Liver (tissue), 9 donors: ENCODE data around the gene AIMP1. TPM values are rescaled to one million over a fixed set of nuclear protein-coding genes. Genes with fewer than 3 reads are reported as not detected.

Experiments
- DNase-seq: peaks from one replicate; pipeline ENCODE4 v3.0.0-alpha.2; 2017; ENCODE audit warnings: low spot score
- H3K27ac ChIP-seq, 2 donors: one replicate each; pipeline ENCODE4 v1.7.0; 2013; ENCODE audit warnings: inconsistent platforms in 2 of 2, low read length in 2 of 2, control low read depth in 1 of 2, low read depth in 1 of 2, mild to moderate bottlenecking in 1 of 2
- H3K27me3 ChIP-seq, 4 donors: one replicate each; pipeline versions ENCODE4 v1.6.1 to v1.7.0; 2013; ENCODE audit warnings: low read length in 3 of 4, inconsistent platforms in 1 of 4, mild to moderate bottlenecking in 1 of 4, moderate library complexity in 1 of 4; ENCODE audit not compliant: control insufficient read depth in 4 of 4, insufficient read depth in 4 of 4
- H3K36me3 ChIP-seq, 4 donors: one replicate each; pipeline versions ENCODE4 v1.6.1 to v1.7.0; 2013; ENCODE audit warnings: low read length in 3 of 4, mild to moderate bottlenecking in 3 of 4, low read depth in 1 of 4, moderate library complexity in 1 of 4; ENCODE audit not compliant: control insufficient read depth in 4 of 4, insufficient read depth in 3 of 4
- H3K4me1 ChIP-seq, 4 donors: one replicate each; pipeline versions ENCODE4 v1.6.1 to v1.7.0; 2013; ENCODE audit warnings: low read length in 3 of 4, mild to moderate bottlenecking in 3 of 4, moderate library complexity in 1 of 4; ENCODE audit not compliant: control insufficient read depth in 4 of 4, insufficient read depth in 4 of 4
- H3K4me3 ChIP-seq, 3 donors: one replicate each; pipeline versions ENCODE4 v1.6.1 to v1.7.0; 2013; ENCODE audit warnings: low read length in 3 of 3, control low read depth in 1 of 3, low read depth in 1 of 3, mild to moderate bottlenecking in 1 of 3
- H3K9ac ChIP-seq, 2 donors: one replicate each; pipeline ENCODE4 v1.7.0; 2013; ENCODE audit warnings: low read length in 2 of 2, mild to moderate bottlenecking in 2 of 2, moderate library complexity in 2 of 2, control low read depth in 1 of 2, low read depth in 1 of 2
- H3K9me3 ChIP-seq, 4 donors: one replicate each; pipeline versions ENCODE4 v1.6.1 to v1.7.0; 2013; ENCODE audit warnings: low read length in 3 of 4; ENCODE audit not compliant: control insufficient read depth in 4 of 4
- ATF3 ChIP-seq: IDR thresholded peaks from 2 replicates; pipeline ENCODE4 v1.6.1; 2016; ENCODE audit warnings: antibody characterized with exemption
- CTCF ChIP-seq: fragments of 150-350 bp; IDR thresholded peaks from 2 replicates; pipeline ENCODE4 v1.5.1; 2017; ENCODE audit warnings: improper control_type of control experiment, low read depth, low read length; ENCODE audit not compliant: missing input control
- EGR1 ChIP-seq, 2 donors: IDR thresholded peaks; 2 replicates each; pipeline ENCODE4 v1.6.1; 2016 to 2018; ENCODE audit warnings: antibody characterized with exemption in 2 of 2, low read depth in 2 of 2
- FOXA1 ChIP-seq: IDR thresholded peaks from 2 replicates; pipeline ENCODE4 v1.6.1; 2016; ENCODE audit warnings: antibody characterized with exemption
- FOXA2 ChIP-seq: IDR thresholded peaks from 2 replicates; pipeline ENCODE4 v1.6.1; 2016; ENCODE audit warnings: antibody characterized with exemption
- GABPA ChIP-seq, 2 donors: IDR thresholded peaks in 1 of 2; conservative IDR thresholded peaks in 1 of 2; 2 replicates each; pipeline ENCODE4 v1.6.1; 2016; ENCODE audit warnings: antibody characterized with exemption in 2 of 2, mild to moderate bottlenecking in 1 of 2, moderate library complexity in 1 of 2
- HNF4A ChIP-seq, 2 donors: conservative IDR thresholded peaks; 2 replicates each; pipeline ENCODE4 v1.6.1; 2016; ENCODE audit warnings: antibody characterized with exemption in 2 of 2, mild to moderate bottlenecking in 2 of 2
- HNF4G ChIP-seq: IDR thresholded peaks from 2 replicates; pipeline ENCODE4 v1.6.1; 2016; ENCODE audit warnings: antibody characterized with exemption
- JUND ChIP-seq, 2 donors: IDR thresholded peaks; 2 replicates each; pipeline ENCODE4 v1.6.1; 2016; ENCODE audit warnings: antibody characterized with exemption in 2 of 2
- MAX ChIP-seq: IDR thresholded peaks from 2 replicates; pipeline ENCODE4 v1.6.1; 2016; ENCODE audit warnings: antibody characterized with exemption
- NR2F2 ChIP-seq: IDR thresholded peaks from 2 replicates; pipeline ENCODE4 v1.6.1; 2016; ENCODE audit warnings: antibody characterized with exemption
- RAD21 ChIP-seq, 2 donors: IDR thresholded peaks; 2 replicates each; pipeline ENCODE4 v1.6.1; 2016; ENCODE audit warnings: antibody characterized with exemption in 2 of 2, mild to moderate bottlenecking in 2 of 2
- REST ChIP-seq: IDR thresholded peaks from 2 replicates; pipeline ENCODE4 v1.6.1; 2016; ENCODE audit warnings: antibody characterized with exemption, mild to moderate bottlenecking
- RXRA ChIP-seq, 2 donors: IDR thresholded peaks; 2 replicates each; pipeline ENCODE4 v1.6.1; 2017 to 2018; ENCODE audit warnings: antibody characterized with exemption in 2 of 2, mild to moderate bottlenecking in 1 of 2
- SP1 ChIP-seq: IDR thresholded peaks from 2 replicates; pipeline ENCODE4 v1.6.1; 2018; ENCODE audit warnings: antibody characterized with exemption, mild to moderate bottlenecking
- TAF1 ChIP-seq: conservative IDR thresholded peaks from 2 replicates; pipeline ENCODE4 v1.6.1; 2016; ENCODE audit warnings: antibody characterized with exemption, mild to moderate bottlenecking
- YY1 ChIP-seq: IDR thresholded peaks from 2 replicates; pipeline ENCODE4 v1.6.1; 2016; ENCODE audit warnings: antibody characterized with exemption, mild to moderate bottlenecking
- ZBTB33 ChIP-seq: IDR thresholded peaks from 2 replicates; pipeline ENCODE4 v1.6.1; 2016; ENCODE audit warnings: antibody characterized with exemption
- WGBS: extraction: QIAGEN DNeasy Blood & Tissue Kit; methylation state at CpG from one replicate; pipeline ENCODE4 v1.1.7; 2013; 5-methylcytosine and 5-hydroxymethylcytosine counted together
- polyA plus RNA-seq, 2 donors: library from polyadenylated mRNA; stranded (reverse) in 1 of 2; unstranded in 1 of 2; fragments of 200-250 nt in 1 of 2; fragments of >200 nt in 1 of 2; fragmentation: Nextera tagmentation in 1 of 2; extraction: Ambion mirVana in 1 of 2; gene quantifications; one replicate each; pipeline versions ENCODE4 v1.2.1 to v1.2.3, GENCODE V29; 2013 to 2015
- total RNA-seq, 2 donors: library from RNA; depleted of rRNA; stranded (reverse); fragments of >200 nt; gene quantifications; one replicate each; pipeline ENCODE4 v1.2.3, GENCODE V29; 2014
- donor health status: healthy.
- donor health status: healthy.
- donor health status: healthy.
- donor health status: healthy.
- donor health status: healthy.

AIMP1 gene
- total and polyA plus RNA-seq, 4 donors, result 8.6 to 44.6 (median 10.5) TPM

- TF ChIP-seq HNF4A (conservative IDR thresholded peaks at IDR 0.05) (no peak), NR2F2 (no peak), JUND (IDR thresholded peaks at IDR 0.05) (no peak), TAF1 (no peak), MAX (no peak), CTCF (no peak), RAD21 (IDR thresholded peaks at IDR 0.05) (no peak), GABPA (IDR thresholded peaks at IDR 0.05 in 1 of 2, conservative IDR thresholded peaks at IDR 0.05 in 1 of 2) (no peak), FOXA1 (no peak)
- Histone ChIP-seq H3K4me1 (no peaks in the 10 kb centered on the region), H3K27me3 (no peaks in the 10 kb centered on the region), H3K9me3 (no peaks in the 10 kb centered on the region), H3K27ac (no peak overlapping the region), H3K9ac (no peak overlapping the region), H3K36me3 (peaks cover 0 to 16% (median 13%) of the 10 kb centered on the region in 4 donors), H3K4me3 (no peak overlapping the region)
- 92% methylated on average over 2 of the region's 2 CpGs for WGBS
- no peak for DNase-seq
Measured at GRCh38 chr4:106343865-106344646, 27.7 kb downstream of the AIMP1 start.

- no peaks in the 10 kb centered on the region for H3K4me1 ChIP-seq
- DNase-seq, result no peak
- peaks cover 0 to 14% (median 11%) of the 10 kb centered on the region in 4 donors for H3K36me3 ChIP-seq
- no peak overlapping the region for H3K27ac ChIP-seq
- H3K9me3 ChIP-seq, result no peaks in the 10 kb centered on the region
- TF ChIP-seq RXRA (IDR thresholded peaks at IDR 0.05), result no peak
- TF ChIP-seq MAX, result no peak
- no peak for TF ChIP-seq FOXA2
- no peak for TF ChIP-seq ATF3
- no peak for TF ChIP-seq CTCF
- TF ChIP-seq FOXA1, result no peak
- no peak for TF ChIP-seq RAD21 (IDR thresholded peaks at IDR 0.05)
- TF ChIP-seq SP1, result no peak
- TF ChIP-seq JUND (IDR thresholded peaks at IDR 0.05), result no peak
- TF ChIP-seq HNF4A (conservative IDR thresholded peaks at IDR 0.05), result no peak
- no peak for TF ChIP-seq ZBTB33
- no peak for TF ChIP-seq TAF1
- no peak for TF ChIP-seq NR2F2
- no peak for TF ChIP-seq REST
- no peak for TF ChIP-seq GABPA (IDR thresholded peaks at IDR 0.05 in 1 of 2, conservative IDR thresholded peaks at IDR 0.05 in 1 of 2)
- TF ChIP-seq HNF4G, result no peak
- TF ChIP-seq EGR1 (IDR thresholded peaks at IDR 0.05; ENCODE audit: low read depth in 2 of 2), result no peak
- TF ChIP-seq YY1, result no peak
- WGBS, result 89% methylated on average over 1 of the region's 1 CpG
- H3K27me3 ChIP-seq, result no peaks in the 10 kb centered on the region
- H3K4me3 ChIP-seq, result no peak overlapping the region
- no peak overlapping the region for H3K9ac ChIP-seq
Measured at GRCh38 chr4:106344647-106344970, 28.3 kb downstream of the AIMP1 start.
